GDM1 (cell line): ENCODE measurements around the gene RNF144A.

Experiments used
- DNase-seq: peaks from one replicate; lab custom pipeline; 2025; lab: John Stamatoyannopoulos, UW

RNF144A gene

DNA sequence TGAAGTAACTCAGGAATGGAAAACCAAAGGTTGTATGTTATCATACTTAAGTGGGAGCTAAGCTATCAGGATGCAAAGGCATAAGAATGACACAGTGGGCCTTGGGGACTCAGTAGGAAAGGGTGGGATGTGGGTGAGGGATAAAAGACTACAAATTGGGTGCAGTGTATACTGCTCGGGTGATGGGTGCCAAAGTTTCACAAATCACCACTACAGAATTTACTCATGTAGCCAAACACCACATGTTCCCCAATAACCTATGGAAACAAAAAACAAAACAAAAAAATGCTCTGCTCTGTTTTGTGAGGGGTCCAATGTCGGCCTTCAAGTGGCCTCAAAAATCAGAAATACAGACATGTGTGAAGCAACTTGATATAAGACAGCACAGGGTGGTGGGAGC lies 8.9 kb upstream of the RNF144A start:
- DNase-seq: no peak

DNA sequence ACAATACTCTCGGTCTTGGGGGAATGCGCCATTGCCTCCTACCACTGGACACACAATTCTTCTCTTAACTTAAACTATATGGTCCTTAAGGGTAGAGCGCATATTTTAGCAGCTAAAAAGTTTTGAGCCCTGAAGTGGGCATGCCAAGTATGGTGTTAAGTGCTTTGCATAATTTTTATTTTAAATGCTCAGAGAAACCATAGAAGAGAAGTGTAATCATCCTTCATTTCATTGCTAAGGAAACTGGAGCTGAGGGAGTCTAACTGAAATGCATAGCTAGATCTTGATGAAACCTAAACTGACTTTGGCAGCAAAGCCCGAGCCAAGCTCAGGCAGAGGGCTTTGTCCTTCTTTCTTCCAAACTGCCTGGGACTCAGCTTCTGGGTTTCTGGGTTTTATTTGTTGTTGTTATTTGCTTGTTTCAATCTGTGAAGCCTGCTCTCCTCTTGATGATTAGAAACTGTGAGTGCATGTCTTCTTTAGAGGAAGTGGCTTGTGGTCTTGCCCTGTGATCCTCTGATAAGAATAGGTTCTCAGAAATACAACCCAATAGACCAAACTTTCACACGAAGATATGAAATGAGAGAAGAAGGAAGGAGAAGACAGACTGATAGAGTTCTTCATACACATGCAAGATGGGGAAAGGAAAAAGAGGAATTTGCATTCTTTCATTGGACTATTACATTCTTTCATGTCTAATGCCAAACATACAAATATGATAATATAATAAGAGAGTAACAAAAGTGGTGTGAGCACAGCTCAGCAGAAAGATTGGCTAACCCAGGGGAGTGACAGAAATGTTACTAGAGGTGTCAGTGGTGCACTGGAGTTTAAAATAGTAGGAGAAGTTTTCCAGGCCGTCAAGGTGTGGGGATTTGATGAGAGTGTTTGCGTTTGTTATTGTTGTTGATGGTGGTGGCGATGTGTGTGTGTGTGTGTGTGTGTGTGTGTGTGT lies 7.5 kb upstream of the RNF144A start:
- DNase-seq: no peak

DNA sequence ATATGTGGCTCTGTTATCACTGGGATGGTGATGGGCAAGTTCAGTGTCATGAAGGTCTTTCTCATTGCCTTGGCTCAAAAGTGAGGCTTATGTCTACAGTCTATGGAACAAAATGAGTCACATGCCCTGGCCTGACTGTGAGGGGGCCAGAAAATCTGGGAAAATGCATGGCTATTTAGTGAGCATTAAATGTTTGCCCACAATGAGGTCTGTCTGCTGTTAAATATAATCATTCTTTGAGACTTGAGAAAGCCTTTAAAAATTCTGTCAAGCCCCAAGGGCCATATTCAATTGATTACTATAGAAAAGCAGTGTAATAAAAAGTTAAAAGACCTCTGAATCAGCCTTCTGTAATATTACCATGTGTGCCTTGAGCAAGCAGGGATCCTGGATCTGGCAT lies 5.5 kb upstream of the RNF144A start:
- no peak for DNase-seq

DNA sequence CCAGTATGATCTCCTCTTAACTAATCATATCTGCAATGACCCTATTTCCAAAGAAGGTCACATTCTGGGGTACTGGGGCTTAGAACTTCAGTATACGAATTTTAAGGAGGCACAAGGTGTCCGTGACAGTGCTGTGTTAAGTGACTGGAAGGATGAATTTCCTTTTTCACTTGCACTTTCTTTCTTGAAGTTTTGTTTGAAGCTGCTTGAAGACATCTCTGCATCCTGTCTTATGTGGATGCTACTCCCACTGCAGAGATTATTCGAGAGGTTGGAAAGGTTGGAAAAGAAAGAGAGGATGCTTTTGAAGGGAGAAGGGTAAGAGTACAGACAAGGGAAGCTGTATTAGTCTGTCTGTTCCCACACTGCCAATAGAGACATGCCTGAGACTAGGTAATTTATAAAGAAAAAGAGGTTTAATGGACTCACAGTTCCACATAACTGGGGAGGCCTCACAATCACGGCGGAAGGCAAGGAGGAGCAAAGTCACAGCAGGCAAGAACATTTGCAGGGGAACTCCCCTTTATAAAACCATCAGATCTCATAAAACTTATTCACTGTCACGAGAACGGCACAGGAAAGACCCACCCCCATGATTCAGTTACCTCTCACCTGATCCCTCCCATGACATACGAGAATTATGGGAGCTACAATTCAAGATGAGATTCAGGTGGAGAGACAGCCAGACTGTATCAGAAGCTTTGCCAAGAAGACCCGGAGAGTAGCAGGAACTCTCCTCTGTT lies 3.6 kb upstream of the RNF144A start:
- no peak for DNase-seq

DNA sequence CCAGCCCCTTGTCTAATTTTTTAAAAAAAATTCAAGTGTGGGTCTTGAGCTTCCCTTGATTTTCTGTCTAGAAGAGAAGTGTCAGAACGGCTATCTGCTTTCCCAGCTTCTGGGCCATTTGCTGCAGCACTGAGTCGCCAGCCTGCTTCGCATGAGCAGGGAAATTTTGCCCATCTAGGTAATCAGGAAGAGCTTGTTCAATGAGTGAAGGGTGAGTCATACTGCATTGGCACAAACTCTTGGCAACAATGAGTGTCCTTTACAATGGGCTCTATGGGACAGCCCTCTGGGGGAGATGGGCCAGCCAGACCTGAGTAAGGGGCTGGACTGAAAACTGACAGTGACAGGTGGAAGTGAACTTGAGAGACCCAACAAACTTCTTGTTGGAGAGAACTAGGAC lies 2.4 kb upstream of the RNF144A start:
- DNase-seq: no peak

DNA sequence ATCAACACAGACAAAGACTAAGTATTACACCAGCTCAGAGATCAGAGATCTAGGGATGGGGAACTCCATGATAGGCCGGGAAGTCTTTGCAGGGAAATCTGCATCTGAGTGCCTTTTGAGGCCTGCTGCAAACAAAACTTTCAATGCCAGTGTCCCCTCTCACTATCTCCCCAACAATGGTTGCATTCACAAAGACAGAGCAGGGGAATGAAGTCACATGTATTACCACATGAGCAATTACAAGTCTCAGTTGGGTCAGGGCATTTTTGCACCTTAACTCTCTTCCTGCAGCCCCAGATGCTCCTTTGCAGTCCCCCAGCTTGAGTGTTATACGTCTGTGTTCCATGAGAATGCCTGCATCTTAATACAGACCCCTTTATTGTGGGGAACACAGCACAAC lies 1.8 kb upstream of the RNF144A start:
- DNase-seq: no peak

DNA sequence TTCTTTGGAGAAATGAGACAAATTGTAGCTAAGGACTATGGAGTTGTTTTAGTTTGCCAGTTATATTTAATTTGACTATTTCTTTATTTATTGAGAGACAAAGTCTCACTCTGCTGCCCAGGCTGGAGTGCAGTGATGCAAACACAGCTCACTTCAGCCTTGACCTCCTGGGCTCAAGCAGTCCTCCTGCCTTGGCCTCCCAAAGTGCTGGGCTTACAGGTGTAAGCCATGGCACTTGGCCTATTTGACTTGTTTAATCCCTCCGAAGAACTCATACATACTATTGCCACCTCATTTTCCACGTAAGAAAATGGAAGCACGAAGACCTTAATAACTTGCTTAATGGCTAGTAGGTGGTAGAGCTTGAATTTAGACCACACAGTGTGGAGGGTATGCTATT lies 988 bp upstream of the RNF144A start:
- DNase-seq: no peak

DNA sequence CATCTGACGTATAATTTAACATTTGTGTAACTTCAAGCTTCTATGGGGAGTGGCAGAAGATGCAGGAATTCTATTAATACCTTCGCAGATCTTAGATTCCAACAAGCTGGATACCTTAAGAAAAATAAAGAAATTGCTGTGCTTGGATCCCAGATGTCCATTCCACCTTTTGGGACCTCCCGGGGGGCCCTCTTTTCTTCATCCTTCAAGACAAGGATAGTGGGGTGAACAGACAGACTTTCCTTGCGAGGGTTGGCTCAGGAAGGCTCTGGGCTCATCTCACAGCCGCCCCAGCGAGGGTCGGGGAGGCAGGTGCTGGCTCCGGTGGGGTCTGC lies 509 bp upstream of the RNF144A start:
- no peak for DNase-seq

DNA sequence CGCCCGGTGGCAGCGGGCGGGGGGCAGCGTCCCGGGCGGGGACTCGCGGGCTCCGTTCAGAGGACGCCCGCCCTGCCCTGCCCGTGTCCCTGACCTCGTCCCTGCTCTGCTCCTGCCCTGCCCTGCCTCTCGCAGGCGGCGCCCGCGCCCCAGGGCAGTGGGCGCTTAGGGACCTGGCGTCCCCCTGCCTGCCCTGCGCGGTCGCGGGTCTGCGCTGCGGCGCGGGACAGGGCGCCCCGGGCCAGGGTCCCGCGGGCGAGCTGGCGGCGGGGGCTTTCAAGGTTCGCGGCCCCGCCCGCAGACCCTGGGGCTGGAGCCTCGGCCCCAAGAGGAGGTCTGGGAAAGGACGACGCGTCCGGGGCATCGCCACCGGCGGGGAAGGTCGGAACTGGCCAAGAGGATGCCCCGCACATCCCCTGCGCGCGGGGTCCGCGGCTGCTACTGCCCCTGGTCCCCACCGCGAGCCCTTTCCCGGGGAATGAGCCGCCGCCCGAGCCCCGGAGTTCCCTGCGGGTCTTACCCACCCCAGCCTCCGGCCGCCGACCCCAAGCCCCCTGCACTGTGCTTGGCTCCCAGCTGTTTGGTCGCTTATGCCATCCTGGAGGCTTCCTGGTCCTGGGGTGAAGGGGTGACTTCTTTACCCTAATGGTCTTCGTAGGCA lies 679 bp downstream of the RNF144A start:
- DNase-seq: no peak

DNA sequence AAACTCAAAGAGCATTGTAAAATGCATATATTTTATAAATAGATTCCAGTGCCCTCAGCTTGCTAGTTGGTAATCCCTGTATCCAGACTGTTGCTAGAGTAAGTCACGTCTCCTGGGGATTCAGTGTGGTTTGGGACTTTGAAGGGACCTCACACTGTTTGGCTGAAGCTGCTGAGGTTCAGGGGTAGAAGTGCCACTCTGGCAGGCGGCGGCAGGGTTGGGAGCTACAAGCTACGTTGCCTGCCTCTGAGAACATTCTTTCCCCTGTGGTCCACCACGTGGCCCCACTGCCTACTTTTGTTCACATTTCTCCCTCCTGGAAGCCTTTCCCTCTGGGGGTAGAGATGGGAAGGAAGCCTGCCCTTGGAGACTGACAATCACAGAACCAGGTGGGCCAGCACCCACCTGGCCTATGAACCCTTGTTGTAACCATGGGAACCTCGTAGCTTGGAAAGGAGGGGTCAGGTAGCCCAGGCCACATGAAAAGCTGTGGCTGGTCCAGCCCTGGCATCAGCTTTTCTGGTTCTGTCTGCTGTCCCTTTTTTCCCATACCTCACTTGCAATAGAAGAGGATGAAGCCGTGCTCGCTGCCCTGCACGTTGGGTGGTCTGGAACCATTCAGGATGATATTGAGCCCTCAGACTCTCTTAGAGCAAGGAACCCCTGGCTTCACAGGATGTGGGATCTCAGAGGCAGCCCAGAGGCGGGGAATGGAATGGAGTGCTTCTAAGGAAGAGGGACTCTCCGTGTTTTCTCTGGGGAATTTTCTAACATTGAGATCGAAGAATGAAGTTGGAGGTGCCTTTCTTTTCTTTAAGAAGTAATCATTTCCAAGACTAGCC lies 2.9 kb downstream of the RNF144A start:
- no peak for DNase-seq

DNA sequence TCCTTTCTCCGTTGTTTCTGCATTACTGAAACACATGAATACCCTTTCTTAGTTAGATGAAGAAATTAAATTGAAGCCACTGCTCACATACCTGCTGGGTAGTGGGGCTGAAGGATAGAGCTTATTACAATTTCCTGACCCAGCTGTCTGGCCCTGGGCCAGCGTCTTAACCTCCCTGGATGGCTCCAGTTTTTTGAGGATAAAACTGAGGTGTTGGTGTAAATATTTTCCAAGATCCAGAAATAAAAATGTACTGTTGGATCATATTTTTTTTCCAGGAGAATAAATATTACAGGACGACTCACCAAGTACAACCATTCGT lies 3.5 kb downstream of the RNF144A start:
- no peak for DNase-seq

DNA sequence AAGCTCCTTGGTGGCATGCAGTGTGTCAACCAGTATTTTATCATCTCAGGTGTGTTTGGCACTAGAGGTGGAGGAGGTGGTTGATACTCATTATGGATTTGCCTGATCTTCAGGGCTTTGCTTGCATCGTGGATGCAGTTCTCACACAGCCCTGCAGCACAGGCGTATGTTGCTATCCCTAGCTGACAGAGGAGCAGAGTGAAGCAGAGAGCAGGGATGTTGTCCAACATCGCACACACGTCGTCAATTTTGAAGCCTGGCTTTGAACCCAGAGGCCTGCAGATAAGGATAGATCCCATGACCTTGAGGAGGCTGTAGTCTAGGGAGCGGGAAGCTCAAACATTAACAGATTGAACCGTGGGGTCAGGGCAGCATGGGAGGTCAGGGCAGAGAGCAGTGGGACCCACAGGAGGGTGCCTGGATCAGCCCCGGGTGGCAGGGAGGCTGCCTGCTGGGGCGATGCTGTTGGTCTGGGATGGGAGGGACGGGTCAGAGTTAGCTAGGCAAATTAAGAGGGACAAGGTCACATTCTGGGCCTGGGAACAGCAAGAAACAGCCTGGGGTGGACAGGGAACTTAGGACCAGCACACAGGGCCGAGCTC lies 4.2 kb downstream of the RNF144A start:
- no peak for DNase-seq

DNA sequence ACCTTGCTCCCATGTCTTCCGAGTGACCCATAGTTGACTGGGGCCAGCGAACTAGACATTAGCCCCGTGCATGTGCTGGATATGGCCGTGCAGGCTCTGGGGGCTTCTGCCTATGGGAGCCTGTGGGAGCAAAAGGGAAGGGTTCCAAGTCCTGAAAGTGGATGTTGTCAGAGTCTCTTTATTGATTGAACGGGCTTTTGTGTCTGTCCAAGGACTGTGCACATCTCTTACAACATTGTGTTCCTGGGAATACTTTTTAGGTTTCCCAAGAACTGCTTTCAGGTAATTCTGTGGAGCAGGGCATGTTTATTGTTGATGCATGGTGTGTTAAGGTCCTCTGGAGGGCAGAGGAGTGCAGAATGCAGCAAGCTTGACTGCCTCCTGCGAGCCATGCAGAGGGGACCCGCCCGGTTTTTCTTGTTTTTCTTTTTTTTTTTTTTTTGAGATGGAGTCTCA lies 5.0 kb downstream of the RNF144A start:
- no peak for DNase-seq

DNA sequence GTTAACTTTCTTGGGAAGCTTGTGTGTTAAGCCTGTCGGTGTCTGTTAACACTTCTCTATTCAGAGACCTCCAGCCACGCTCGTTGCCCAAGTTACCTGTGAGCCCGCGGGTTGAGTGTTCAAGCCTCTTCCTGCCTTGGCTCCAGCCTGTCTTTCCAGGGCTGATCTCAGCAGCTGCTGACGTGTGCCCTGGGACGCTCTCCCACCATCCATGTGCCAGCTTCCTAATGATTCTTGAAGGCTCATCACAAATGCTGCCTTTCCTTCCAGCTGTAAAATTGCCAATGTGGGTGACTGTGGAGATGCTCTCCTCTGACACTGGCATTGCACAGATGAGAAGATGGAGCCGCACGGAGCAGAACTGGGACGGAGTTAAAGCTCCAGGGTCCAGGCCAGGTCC lies 6.1 kb downstream of the RNF144A start:
- no peak for DNase-seq

DNA sequence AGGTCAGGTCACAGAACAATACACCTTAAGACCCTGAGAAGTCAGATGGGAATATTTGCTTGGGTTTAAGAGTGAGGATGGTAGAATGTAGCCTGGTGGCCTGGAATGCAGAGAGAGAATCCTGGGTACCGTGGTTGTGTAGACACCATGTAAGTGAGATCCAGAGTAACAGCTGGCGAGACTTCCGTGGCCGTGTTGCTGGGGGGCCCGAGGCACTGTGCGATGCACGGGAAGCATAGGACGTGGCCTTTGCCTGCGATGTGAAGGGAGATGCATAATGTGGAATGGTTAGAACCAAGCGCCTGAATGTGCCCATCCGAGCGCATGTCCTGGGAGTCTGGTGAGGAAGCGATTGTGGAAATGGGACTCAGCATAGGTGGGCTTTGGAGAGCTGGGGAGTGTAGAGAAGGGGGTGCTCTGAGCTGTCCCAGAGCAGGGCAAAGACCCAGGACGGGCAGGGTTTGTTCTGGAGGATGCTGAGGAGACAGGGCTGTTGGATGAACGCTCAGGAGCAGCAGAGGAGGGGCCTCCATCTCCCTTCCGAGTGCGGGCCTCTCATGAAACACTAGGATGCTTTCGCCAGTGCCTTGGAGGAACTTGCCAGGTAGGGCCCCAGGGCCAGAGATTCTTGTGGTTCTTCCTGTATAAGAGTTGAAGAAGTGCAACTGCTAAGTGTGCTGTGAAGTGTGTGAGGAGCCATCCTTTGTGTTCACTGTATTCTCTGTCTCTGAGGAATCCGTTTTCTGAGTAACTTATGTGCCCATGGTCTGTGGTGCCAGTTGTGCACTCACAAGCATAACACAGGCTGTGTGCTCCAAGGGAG lies 7.1 kb downstream of the RNF144A start:
- DNase-seq: no peak

DNA sequence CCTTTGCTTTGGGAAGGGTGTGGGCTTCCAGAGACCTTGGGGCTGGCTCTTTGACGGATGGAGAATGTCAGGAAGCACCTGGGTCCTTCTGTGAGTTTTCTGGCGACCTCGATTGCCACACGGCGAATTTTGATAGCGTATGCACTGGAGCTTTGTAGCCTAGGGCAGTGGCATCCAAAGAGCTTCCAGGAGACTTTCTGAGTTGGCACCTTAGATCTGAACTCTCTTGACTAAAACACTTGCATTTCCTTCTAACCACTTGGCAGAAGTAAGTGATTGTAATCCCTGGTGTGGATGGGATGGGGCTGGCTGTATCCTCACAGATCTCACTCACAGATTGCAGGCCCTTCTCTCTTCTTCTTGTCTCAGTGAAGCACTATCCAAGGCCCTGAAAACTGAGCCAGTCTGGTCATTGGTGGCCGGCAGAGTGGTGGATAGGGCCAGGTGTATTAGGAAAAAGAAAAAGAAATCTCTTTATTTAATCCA lies 7.8 kb downstream of the RNF144A start:
- no peak for DNase-seq

DNA sequence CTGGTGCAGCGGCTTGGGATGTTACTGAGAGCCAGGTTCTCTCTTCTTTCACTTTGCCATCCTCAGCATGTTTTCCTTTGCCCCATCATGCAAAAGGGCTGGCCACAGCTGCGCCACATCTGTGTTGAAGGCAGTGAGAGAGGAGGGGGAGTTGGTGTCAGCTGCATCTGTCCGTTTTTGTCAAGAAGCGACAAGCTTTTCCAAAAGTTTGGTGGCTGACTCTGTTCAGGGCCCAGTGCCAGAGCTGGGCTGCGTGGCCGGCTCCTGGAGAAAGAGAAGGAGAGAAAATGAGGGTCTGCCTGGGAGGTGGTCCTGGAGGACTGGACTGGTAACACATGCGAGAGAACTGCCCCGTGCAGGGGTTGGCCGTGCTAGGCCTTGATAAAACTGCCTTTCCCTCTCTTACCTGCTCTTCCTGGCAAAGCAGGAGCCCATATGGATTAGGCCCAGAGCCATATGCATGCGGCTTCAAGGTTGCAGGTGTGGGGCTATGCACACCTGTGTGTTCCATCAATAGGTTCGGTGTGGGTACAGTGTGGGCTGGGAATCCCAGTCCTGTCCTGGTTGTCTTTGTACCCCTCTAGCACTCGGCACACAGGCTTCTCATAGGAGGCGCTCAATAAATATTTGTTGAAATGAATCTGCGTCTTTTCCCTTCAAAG lies 9.0 kb downstream of the RNF144A start:
- DNase-seq: no peak

DNA sequence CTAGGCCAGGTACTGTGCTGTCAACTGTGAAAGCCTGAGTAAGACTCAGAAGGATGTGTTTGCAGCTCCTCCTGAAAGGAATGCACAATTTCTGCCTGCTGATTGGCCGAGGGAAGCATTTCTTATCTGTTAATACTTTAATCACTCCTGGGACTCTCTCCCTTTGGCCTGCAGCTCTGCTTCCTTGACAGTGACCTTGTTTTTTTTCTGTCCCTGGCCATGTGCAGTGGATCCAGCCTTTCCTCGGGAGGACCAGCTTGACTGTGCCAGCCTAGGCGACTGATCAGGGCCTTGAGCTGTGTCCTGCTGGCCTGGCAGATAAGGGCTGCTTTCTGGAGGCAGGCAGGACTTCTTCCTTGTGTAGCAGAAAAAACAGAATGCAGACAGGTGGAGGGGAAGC lies 10.0 kb downstream of the RNF144A start:
- no peak for DNase-seq

DNA sequence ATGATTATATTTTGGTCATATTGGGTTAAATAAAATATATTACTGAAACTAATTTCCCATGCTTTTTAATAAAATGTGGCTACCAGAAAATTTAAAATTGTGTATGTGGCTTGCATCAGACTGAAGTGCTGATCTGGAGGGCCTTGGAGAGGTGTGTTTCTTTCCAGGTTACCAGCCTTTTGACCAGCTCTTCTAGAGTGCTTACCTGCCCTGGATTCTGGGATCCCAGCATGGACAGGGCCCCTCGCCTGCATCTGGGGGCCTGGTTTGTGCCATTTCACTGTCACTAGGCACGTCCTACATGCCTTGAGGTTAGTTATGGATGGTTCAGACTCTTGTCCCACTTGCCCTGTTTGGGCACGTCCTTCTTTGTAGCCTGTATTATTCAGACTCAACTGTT lies 10.5 kb downstream of the RNF144A start:
- DNase-seq: no peak

DNA sequence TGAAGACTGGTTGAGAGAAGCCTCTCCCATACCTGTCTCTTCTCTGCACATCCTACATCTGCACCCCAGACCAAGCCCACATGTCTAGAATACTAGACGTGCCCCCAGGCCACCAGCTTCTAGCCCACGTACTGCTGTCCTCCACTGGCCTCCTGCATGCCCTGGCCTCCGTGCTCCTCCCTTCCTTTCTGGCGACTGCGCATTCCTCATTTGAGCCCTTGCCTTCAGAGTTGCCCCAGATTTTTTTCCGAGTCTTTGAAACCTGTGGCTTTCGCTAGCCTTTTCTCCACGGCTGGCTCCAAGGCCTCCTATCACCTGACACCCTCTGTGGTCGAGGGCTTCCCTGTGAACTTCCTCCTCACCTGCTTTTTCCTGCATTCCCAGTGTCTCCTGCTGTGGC lies 11.2 kb downstream of the RNF144A start:
- no peak for DNase-seq
